IMR-90 (cell line): ENCODE data around the gene GLCCI1. TPM values are rescaled to one million over a fixed set of nuclear protein-coding genes. Genes with fewer than 3 reads are reported as not detected.

Experiments
- ATAC-seq: fragments of 200-7000 bp; cut with Tn5 transposase; 2 replicates; pipeline ENCODE4 v1.9.1; 2020; ENCODE audit warnings: low read depth, mild to moderate bottlenecking, moderate library complexity
- BruUV-seq: library from RNA; stranded (reverse); fragments of 400-500 nt; replicated peaks from 2 replicates; lab custom pipeline; 2021; lab: Mats Ljungman, UMichigan
- CTCF ChIA-PET: fragments of 300-600 bp; formaldehyde crosslinking; extraction: SDS; loops from one replicate; lab custom pipeline; 2021; ENCODE audit warnings: antibody characterized with exemption; lab: Yijun Ruan, JAX
- POLR2A ChIA-PET: fragments of 300-600 bp; sonication (Branson Sonifier 250); formaldehyde crosslinking; loops from one replicate; lab custom pipeline; 2022; ENCODE audit warnings: antibody characterized with exemption; ENCODE audit not compliant: unreplicated experiment; lab: Charles Lee
- DNase-seq: peaks from one replicate; pipeline ENCODE4 v3.0.0; 2013
- H2AFZ ChIP-seq: replicated peaks from 2 replicates; pipeline ENCODE3; 2013; ENCODE audit warnings: low read length, mild to moderate bottlenecking; ENCODE audit not compliant: poor library complexity
- H2AK5ac ChIP-seq: 2 replicates; pipeline ENCODE4 v1.6.1; 2013; ENCODE audit warnings: low read depth, low read length, inconsistent platforms
- H2AK9ac ChIP-seq: replicated peaks from 2 replicates; pipeline ENCODE3; 2013; ENCODE audit warnings: mild to moderate bottlenecking, low read depth, low read length, moderate library complexity; ENCODE audit not compliant: poor library complexity
- H2BK120ac ChIP-seq: 2 replicates; pipeline ENCODE4 v1.6.1; 2013; ENCODE audit warnings: low read depth, low read length, inconsistent platforms
- H2BK15ac ChIP-seq: 3 replicates; pipeline ENCODE4 v1.6.1; 2013; ENCODE audit warnings: low read depth, low read length, inconsistent platforms
- H2BK20ac ChIP-seq: 2 replicates; pipeline ENCODE4 v1.6.1; 2013; ENCODE audit warnings: low read depth, mild to moderate bottlenecking, inconsistent platforms, low read length, moderate library complexity
- H2BK5ac ChIP-seq: 2 replicates; pipeline ENCODE4 v1.6.1; 2013; ENCODE audit warnings: mild to moderate bottlenecking, low read depth, low read length, inconsistent platforms; ENCODE audit not compliant: poor library complexity, severe bottlenecking
- H3K14ac ChIP-seq: replicated peaks from 2 replicates; pipeline ENCODE4 v1.6.1; 2013; ENCODE audit warnings: low read depth, low read length, inconsistent platforms
- H3K18ac ChIP-seq: 2 replicates; pipeline ENCODE4 v1.6.1; 2013; ENCODE audit warnings: low read depth, low read length, control low read depth
- H3K23ac ChIP-seq: 2 replicates; pipeline ENCODE4 v1.6.1; 2013; ENCODE audit warnings: low read depth, low read length, inconsistent platforms
- H3K27ac ChIP-seq: 2 replicates; pipeline ENCODE4 v1.5.1; 2013; ENCODE audit warnings: mild to moderate bottlenecking, control low read depth, low read length; ENCODE audit not compliant: insufficient read depth
- H3K27me3 ChIP-seq: 2 replicates; pipeline ENCODE4 v1.6.1; 2013; ENCODE audit warnings: low read length; ENCODE audit not compliant: control insufficient read depth, insufficient read depth
- H3K36me3 ChIP-seq: 2 replicates; pipeline ENCODE4 v1.6.1; 2013; ENCODE audit warnings: low read length, mixed read lengths; ENCODE audit not compliant: control insufficient read depth, insufficient read depth
- H3K4ac ChIP-seq: 2 replicates; pipeline ENCODE4 v1.6.1; 2013; ENCODE audit warnings: low read depth, low read length, inconsistent platforms
- H3K4me1 ChIP-seq: 2 replicates; pipeline ENCODE4 v1.6.1; 2013; ENCODE audit warnings: low read length, mixed read lengths; ENCODE audit not compliant: control insufficient read depth, insufficient read depth
- H3K4me2 ChIP-seq: 2 replicates; pipeline ENCODE4 v1.6.1; 2013; ENCODE audit warnings: low read depth, mild to moderate bottlenecking, control low read depth, low read length, moderate library complexity
- H3K4me3 ChIP-seq: 2 replicates; pipeline ENCODE4 v1.5.1; 2013; ENCODE audit warnings: low read depth, mild to moderate bottlenecking, control low read depth, low read length, moderate library complexity; ENCODE audit not compliant: insufficient read depth
- H3K56ac ChIP-seq: 2 replicates; pipeline ENCODE4 v1.6.1; 2013; ENCODE audit warnings: low read length, inconsistent platforms; ENCODE audit not compliant: insufficient read depth; ENCODE audit errors: extremely low read depth
- H3K79me1 ChIP-seq, 2 experiments: 2 replicates each; pipeline ENCODE4 v1.6.1; 2013; ENCODE audit warnings: low read length in 2 of 2, inconsistent platforms in 1 of 2, low read depth in 1 of 2
- H3K9ac ChIP-seq: 2 replicates; pipeline ENCODE4 v1.6.1; 2013; ENCODE audit warnings: low read depth, low read length, control low read depth
- H3K9me1 ChIP-seq: 2 replicates; pipeline ENCODE4 v1.6.1; 2013; ENCODE audit warnings: low read length, inconsistent platforms; ENCODE audit not compliant: insufficient read depth
- H3K9me3 ChIP-seq: 2 replicates; pipeline ENCODE4 v1.6.1; 2013; ENCODE audit warnings: low read length; ENCODE audit not compliant: control insufficient read depth, insufficient read depth
- H4K20me1 ChIP-seq: 2 replicates; pipeline ENCODE4 v1.6.1; 2013; ENCODE audit warnings: low read length, inconsistent platforms; ENCODE audit not compliant: insufficient read depth
- H4K5ac ChIP-seq: 2 replicates; pipeline ENCODE4 v1.6.1; 2013; ENCODE audit warnings: mild to moderate bottlenecking, low read depth, low read length, control low read depth
- H4K8ac ChIP-seq, 2 experiments: 2 replicates each; pipeline ENCODE4 v1.6.1; 2013; ENCODE audit warnings: low read depth in 2 of 2, low read length in 2 of 2, control low read depth in 1 of 2, inconsistent platforms in 1 of 2
- H4K91ac ChIP-seq: 2 replicates; pipeline ENCODE4 v1.6.1; 2013; ENCODE audit warnings: low read depth, low read length, inconsistent platforms; ENCODE audit not compliant: insufficient read depth
- BHLHE40 ChIP-seq: fragments of 150-350 bp; IDR thresholded peaks from 2 replicates; pipeline ENCODE4 v1.6.1; 2016; ENCODE audit warnings: mild to moderate bottlenecking, low read depth, low read length
- CEBPB ChIP-seq: IDR thresholded peaks from 2 replicates; pipeline ENCODE4 v1.6.1; 2012; ENCODE audit warnings: low read depth, low read length, improper control_type of control experiment
- FOS ChIP-seq: fragments of 150-350 bp; IDR thresholded peaks from 2 replicates; pipeline ENCODE4 v1.6.1; 2016; ENCODE audit warnings: low read depth, low read length
- MXI1 ChIP-seq: IDR thresholded peaks from 2 replicates; pipeline ENCODE4 v1.6.1; 2012; ENCODE audit warnings: low read depth, mild to moderate bottlenecking, low read length, moderate library complexity, borderline replicate concordance
- NFE2L2 ChIP-seq: fragments of 150-350 bp; IDR thresholded peaks from 2 replicates; pipeline ENCODE4 v1.6.1; 2016; ENCODE audit warnings: low read depth, mild to moderate bottlenecking, low read length
- POLR2A ChIP-seq: IDR thresholded peaks from 2 replicates; pipeline ENCODE4 v1.6.1; 2012; ENCODE audit warnings: mild to moderate bottlenecking, low read depth, low read length
- RFX5 ChIP-seq: IDR thresholded peaks from 2 replicates; pipeline ENCODE4 v1.8.0; 2012; ENCODE audit warnings: low read depth, mild to moderate bottlenecking, low read length, moderate library complexity
- WGBS, 2 experiments: methylation state at CpG; one replicate each; pipeline versions ENCODE4 v1.1.5 to v1.1.7; 2013; ENCODE audit warnings: missing lambda C conversion rate in 2 of 2; ENCODE audit not compliant: insufficient read length in 1 of 2; ENCODE audit errors: extremely low coverage in 2 of 2; 5-methylcytosine and 5-hydroxymethylcytosine counted together
- dilution Hi-C: fragments of 300-500 bp; cut with HindIII; formaldehyde crosslinking; loops from one replicate; pipeline ENCODE4 v1.14.3; 2018; ENCODE audit warnings: low sequenced_read_pairs; ENCODE audit not compliant: unreplicated experiment
- in situ Hi-C: fragments of 300-500 bp; cut with MboI; formaldehyde crosslinking; loops from 3 replicates; pipeline ENCODE4 v1.14.3; 2019; ENCODE audit warnings: low sequenced_read_pairs, inconsistent platforms, mixed read lengths
- intact Hi-C: fragments of 100-400 bp; cut with micrococcal nuclease; formaldehyde crosslinking; loops from 2 replicates; pipeline ENCODE4 v1.10.0; 2022
- polyA plus RNA-seq, 3 experiments: library from polyadenylated mRNA; depleted of rRNA; stranded (reverse); fragments of >200 nt; gene quantifications; 2 replicates each; pipeline ENCODE4 v1.2.3, GENCODE V29; 2012; ENCODE audit warnings: low replicate concordance in 1 of 3
- total RNA-seq: library from RNA; depleted of rRNA; stranded (reverse); fragments of >200 nt; gene quantifications from 2 replicates; pipeline ENCODE4 v1.2.3, GENCODE V29; 2012
- TF ChIP-seq, protein P1 (sequence below): conservative IDR thresholded peaks from 2 replicates; pipeline ENCODE4 v1.5.1; 2012; ENCODE audit warnings: mild to moderate bottlenecking, low read depth, low read length, improper control_type of control experiment
- TF ChIP-seq, protein P2 (sequence below): fragments of 150-350 bp; IDR thresholded peaks from 2 replicates; pipeline ENCODE4 v1.6.1; 2016; ENCODE audit warnings: low read depth, mild to moderate bottlenecking, low read length, moderate library complexity, borderline replicate concordance

GLCCI1 gene
- total and polyA plus RNA-seq, 2 of the 4 experiments (the other 2 are of a cell fraction): 4.1 to 6.2 TPM

DNA sequence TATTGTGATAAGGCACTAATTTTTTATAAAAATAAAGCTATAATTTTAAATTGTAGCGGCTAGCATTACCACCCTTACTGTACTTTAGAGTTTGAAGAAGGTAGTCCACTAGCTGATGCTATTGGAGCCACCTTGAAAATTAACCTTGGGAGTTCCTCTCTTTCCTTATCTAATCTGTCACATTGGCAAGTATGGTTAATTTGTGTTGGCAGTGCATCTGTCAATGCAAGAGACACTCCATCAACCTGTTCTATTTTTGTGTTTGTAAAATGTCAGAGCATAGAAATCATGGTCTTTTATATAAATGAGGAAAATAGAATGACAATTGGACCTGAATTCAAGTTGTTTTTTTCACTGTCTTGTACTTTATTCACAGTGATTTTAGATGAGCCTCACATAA, 20.5 kb downstream of the GLCCI1 start:
- H3K23ac ChIP-seq: no peak overlapping the region
- H3K9me3 ChIP-seq: peaks cover 2% of the 10 kb centered on the region; the same call in 1 of the 2 replicates
- TF ChIP-seq, protein P1, sequence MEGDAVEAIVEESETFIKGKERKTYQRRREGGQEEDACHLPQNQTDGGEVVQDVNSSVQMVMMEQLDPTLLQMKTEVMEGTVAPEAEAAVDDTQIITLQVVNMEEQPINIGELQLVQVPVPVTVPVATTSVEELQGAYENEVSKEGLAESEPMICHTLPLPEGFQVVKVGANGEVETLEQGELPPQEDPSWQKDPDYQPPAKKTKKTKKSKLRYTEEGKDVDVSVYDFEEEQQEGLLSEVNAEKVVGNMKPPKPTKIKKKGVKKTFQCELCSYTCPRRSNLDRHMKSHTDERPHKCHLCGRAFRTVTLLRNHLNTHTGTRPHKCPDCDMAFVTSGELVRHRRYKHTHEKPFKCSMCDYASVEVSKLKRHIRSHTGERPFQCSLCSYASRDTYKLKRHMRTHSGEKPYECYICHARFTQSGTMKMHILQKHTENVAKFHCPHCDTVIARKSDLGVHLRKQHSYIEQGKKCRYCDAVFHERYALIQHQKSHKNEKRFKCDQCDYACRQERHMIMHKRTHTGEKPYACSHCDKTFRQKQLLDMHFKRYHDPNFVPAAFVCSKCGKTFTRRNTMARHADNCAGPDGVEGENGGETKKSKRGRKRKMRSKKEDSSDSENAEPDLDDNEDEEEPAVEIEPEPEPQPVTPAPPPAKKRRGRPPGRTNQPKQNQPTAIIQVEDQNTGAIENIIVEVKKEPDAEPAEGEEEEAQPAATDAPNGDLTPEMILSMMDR: no peak
- no peak for TF ChIP-seq POLR2A
- TF ChIP-seq, protein P2, sequence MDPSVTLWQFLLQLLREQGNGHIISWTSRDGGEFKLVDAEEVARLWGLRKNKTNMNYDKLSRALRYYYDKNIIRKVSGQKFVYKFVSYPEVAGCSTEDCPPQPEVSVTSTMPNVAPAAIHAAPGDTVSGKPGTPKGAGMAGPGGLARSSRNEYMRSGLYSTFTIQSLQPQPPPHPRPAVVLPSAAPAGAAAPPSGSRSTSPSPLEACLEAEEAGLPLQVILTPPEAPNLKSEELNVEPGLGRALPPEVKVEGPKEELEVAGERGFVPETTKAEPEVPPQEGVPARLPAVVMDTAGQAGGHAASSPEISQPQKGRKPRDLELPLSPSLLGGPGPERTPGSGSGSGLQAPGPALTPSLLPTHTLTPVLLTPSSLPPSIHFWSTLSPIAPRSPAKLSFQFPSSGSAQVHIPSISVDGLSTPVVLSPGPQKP: no peak
- no peak for TF ChIP-seq FOS
- no peak for TF ChIP-seq CEBPB
- TF ChIP-seq NFE2L2: no peak
- no peak for TF ChIP-seq BHLHE40
- no peak for TF ChIP-seq RFX5
- no peak for TF ChIP-seq MXI1
- no peak overlapping the region for H2AFZ ChIP-seq
- DNase-seq (no peak), ATAC-seq (no peak)
- H3K4me2 ChIP-seq: no peak overlapping the region
- H3K4me1 ChIP-seq: no peaks in the 10 kb centered on the region
- CTCF ChIA-PET: interaction anchor here (1.0 to 1.5 kb wide), 2 partner anchors 9 to 19 kb away, joined by 3 to 4 read pairs; no protein-coding TSS in a partner anchor
- no peak overlapping the region for H3K9ac ChIP-seq
- no peak overlapping the region for H4K5ac ChIP-seq
- no peak overlapping the region for H3K4ac ChIP-seq
- intact Hi-C loops (no loop called here), dilution Hi-C loops (no loop called here), in situ Hi-C loops (no loop called here)
- H2AK5ac ChIP-seq: no peak overlapping the region
- WGBS, 2 experiments: no CpG with 5 or more reads among the region's 1 CpG
- no peaks in the 10 kb centered on the region for H3K36me3 ChIP-seq
- no peaks in the 10 kb centered on the region for H3K9me1 ChIP-seq
- H3K27me3 ChIP-seq: no peaks in the 10 kb centered on the region
- H2BK120ac ChIP-seq: no peak overlapping the region
- no TSS peak for BruUV-seq
- H3K27ac ChIP-seq: no peak overlapping the region
- H3K4me3 ChIP-seq: no peak overlapping the region
- no peak overlapping the region for H2BK20ac ChIP-seq
- POLR2A ChIA-PET: no interaction called here
- H2AK9ac ChIP-seq: no peak overlapping the region
- no peak overlapping the region for H3K56ac ChIP-seq
- H4K8ac ChIP-seq: no peak overlapping the region
- no peak overlapping the region for H3K18ac ChIP-seq
- no peaks in the 10 kb centered on the region for H4K20me1 ChIP-seq
- no peak overlapping the region for H2BK15ac ChIP-seq
- no peak overlapping the region for H4K91ac ChIP-seq
- no peak overlapping the region for H2BK5ac ChIP-seq
- H3K79me1 ChIP-seq: peaks cover 7 to 15% of the 10 kb centered on the region in 2 experiments
- H3K14ac ChIP-seq: no peak overlapping the region
